Fibroblast of lung (primary cell): ENCODE data around the gene RHBG. TPM values are rescaled to one million over a fixed set of nuclear protein-coding genes. Genes with fewer than 3 reads are reported as not detected.

Source experiments
- DNase-seq, 2 donors: peaks; one replicate each; pipeline versions ENCODE4 v3.0.0 to v3.0.0-alpha.2; 2010; ENCODE audit warnings: low read depth in 2 of 2
- H2AFZ ChIP-seq: 2 replicates; pipeline ENCODE4 v1.5.1; 2012; ENCODE audit warnings: low read length, control low read depth, inconsistent platforms
- H3K27ac ChIP-seq: 2 replicates; pipeline ENCODE4 v1.5.1; 2011; ENCODE audit warnings: low read length, control low read depth; ENCODE audit not compliant: insufficient read depth
- H3K27me3 ChIP-seq: 2 replicates; pipeline ENCODE4 v1.5.1; 2011; ENCODE audit warnings: mild to moderate bottlenecking, low read length; ENCODE audit not compliant: control insufficient read depth, insufficient read depth
- H3K36me3 ChIP-seq: 2 replicates; pipeline ENCODE4 v1.5.1; 2011; ENCODE audit warnings: low read length; ENCODE audit not compliant: control insufficient read depth, insufficient read depth
- H3K4me1 ChIP-seq: 2 replicates; pipeline ENCODE4 v1.5.1; 2011; ENCODE audit warnings: low read length; ENCODE audit not compliant: control insufficient read depth, insufficient read depth; ENCODE audit errors: extremely low read depth
- H3K4me2 ChIP-seq: 2 replicates; pipeline ENCODE4 v1.5.1; 2011; ENCODE audit warnings: low read length, control low read depth; ENCODE audit not compliant: insufficient read depth; ENCODE audit errors: extremely low read depth
- H3K4me3 ChIP-seq, 4 experiments: fragments of 200-600 bp in 1 of 4; sonication (generic) in 1 of 4; replicated peaks in 1 of 4; 2 replicates each; pipeline ENCODE4 v1.5.1; 2011 to 2016; ENCODE audit warnings: low read length in 4 of 4, low read depth in 3 of 4, mild to moderate bottlenecking in 3 of 4, control low read depth in 2 of 4, inconsistent platforms in 1 of 4, mixed read lengths in 1 of 4; ENCODE audit not compliant: insufficient read depth in 1 of 4; ENCODE audit errors: control extremely low read depth in 1 of 4
- H3K79me2 ChIP-seq: 2 replicates; pipeline ENCODE4 v1.5.1; 2012; ENCODE audit warnings: mild to moderate bottlenecking, low read length, inconsistent platforms; ENCODE audit not compliant: control insufficient read depth, insufficient read depth
- H3K9ac ChIP-seq: 2 replicates; pipeline ENCODE4 v1.5.1; 2011; ENCODE audit warnings: mild to moderate bottlenecking, low read length, control low read depth; ENCODE audit not compliant: insufficient read depth
- H3K9me3 ChIP-seq: 2 replicates; pipeline ENCODE4 v1.5.1; 2012; ENCODE audit warnings: low read depth, low read length; ENCODE audit not compliant: control insufficient read depth, insufficient read depth
- H4K20me1 ChIP-seq: 2 replicates; pipeline ENCODE4 v1.5.1; 2011; ENCODE audit warnings: low read length; ENCODE audit not compliant: control insufficient read depth, insufficient read depth; ENCODE audit errors: extremely low read depth
- EZH2 ChIP-seq: IDR thresholded peaks from 2 replicates; pipeline ENCODE4 v1.5.1; 2012; ENCODE audit warnings: low read length, control low read depth, mild to moderate bottlenecking; ENCODE audit errors: missing control alignments
- polyA plus RNA-seq, 2 donors: library from polyadenylated mRNA; depleted of rRNA in 1 of 2; stranded (reverse) in 1 of 2; unstranded in 1 of 2; fragments of >200 nt; gene quantifications; 2 replicates each; pipeline ENCODE4 v1.2.1, GENCODE V29; 2011 to 2012; ENCODE audit warnings: missing spikeins in 1 of 2
- total RNA-seq: library from RNA; depleted of rRNA; stranded (reverse); fragments of >200 nt; gene quantifications from 2 replicates; pipeline ENCODE4 v1.2.1, GENCODE V29; 2014
- TF ChIP-seq, protein P1 (sequence below), 2 donors: IDR thresholded peaks in 1 of 2; conservative IDR thresholded peaks in 1 of 2; 1 replicate in 1 of 2; 2 replicates in 1 of 2; pipeline ENCODE4 v1.5.1; 2011 to 2012; ENCODE audit warnings: low read length in 2 of 2, control low read depth in 1 of 2, inconsistent platforms in 1 of 2, low read depth in 1 of 2, mild to moderate bottlenecking in 1 of 2

Gene RHBG
- total and polyA plus RNA-seq, 2 donors (not counting 1 experiment from before 2014, with no cell fraction given), result not detected

GRCh38 chr1:156431769-156432668 is 63.0 kb downstream of the RHBG start:
- no peak for DNase-seq
- peaks cover 81% of the 10 kb centered on the region for H3K27me3 ChIP-seq
- TF ChIP-seq, protein P1, sequence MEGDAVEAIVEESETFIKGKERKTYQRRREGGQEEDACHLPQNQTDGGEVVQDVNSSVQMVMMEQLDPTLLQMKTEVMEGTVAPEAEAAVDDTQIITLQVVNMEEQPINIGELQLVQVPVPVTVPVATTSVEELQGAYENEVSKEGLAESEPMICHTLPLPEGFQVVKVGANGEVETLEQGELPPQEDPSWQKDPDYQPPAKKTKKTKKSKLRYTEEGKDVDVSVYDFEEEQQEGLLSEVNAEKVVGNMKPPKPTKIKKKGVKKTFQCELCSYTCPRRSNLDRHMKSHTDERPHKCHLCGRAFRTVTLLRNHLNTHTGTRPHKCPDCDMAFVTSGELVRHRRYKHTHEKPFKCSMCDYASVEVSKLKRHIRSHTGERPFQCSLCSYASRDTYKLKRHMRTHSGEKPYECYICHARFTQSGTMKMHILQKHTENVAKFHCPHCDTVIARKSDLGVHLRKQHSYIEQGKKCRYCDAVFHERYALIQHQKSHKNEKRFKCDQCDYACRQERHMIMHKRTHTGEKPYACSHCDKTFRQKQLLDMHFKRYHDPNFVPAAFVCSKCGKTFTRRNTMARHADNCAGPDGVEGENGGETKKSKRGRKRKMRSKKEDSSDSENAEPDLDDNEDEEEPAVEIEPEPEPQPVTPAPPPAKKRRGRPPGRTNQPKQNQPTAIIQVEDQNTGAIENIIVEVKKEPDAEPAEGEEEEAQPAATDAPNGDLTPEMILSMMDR (conservative IDR thresholded peaks at IDR 0.05 in 1 of 2, IDR thresholded peaks at IDR 0.05 in 1 of 2; ENCODE audit: low read depth in 1 of 2, low read length in 2 of 2), result no peak
- no peak for TF ChIP-seq EZH2
- H3K9me3 ChIP-seq, result no peaks in the 10 kb centered on the region
- no peak overlapping the region for H3K4me3 ChIP-seq
- no peaks in the 10 kb centered on the region for H3K79me2 ChIP-seq
- no peaks in the 10 kb centered on the region for H3K36me3 ChIP-seq
- H2AFZ ChIP-seq, result no peak overlapping the region
- H3K27ac ChIP-seq, result no peak overlapping the region
- no peak overlapping the region for H3K4me2 ChIP-seq
- H3K9ac ChIP-seq, result no peak overlapping the region
- no peaks in the 10 kb centered on the region for H3K4me1 ChIP-seq
- H4K20me1 ChIP-seq, result no peaks in the 10 kb centered on the region

GRCh38 chr1:156432669-156433018 is 63.6 kb downstream of the RHBG start:
- Histone ChIP-seq H3K9me3 (no peaks in the 10 kb centered on the region), H3K27me3 (peaks cover 84% of the 10 kb centered on the region), H3K9ac (no peak overlapping the region), H4K20me1 (no peaks in the 10 kb centered on the region), H3K36me3 (no peaks in the 10 kb centered on the region), H3K27ac (no peak overlapping the region), H3K4me1 (no peaks in the 10 kb centered on the region), H2AFZ (no peak overlapping the region), H3K79me2 (no peaks in the 10 kb centered on the region), H3K4me2 (no peak overlapping the region), H3K4me3 (no peak overlapping the region)
- TF ChIP-seq, protein P1 (conservative IDR thresholded peaks at IDR 0.05 in 1 of 2, IDR thresholded peaks at IDR 0.05 in 1 of 2; ENCODE audit: low read depth in 1 of 2, low read length in 2 of 2), result no peak
- peak; percentile 52 for TF ChIP-seq EZH2
- no peak for DNase-seq

- Histone ChIP-seq H3K36me3 (no peaks in the 10 kb centered on the region), H3K79me2 (no peaks in the 10 kb centered on the region), H3K9ac (no peak overlapping the region), H3K4me3 (no peak overlapping the region), H3K4me1 (no peaks in the 10 kb centered on the region), H4K20me1 (no peaks in the 10 kb centered on the region), H3K27ac (no peak overlapping the region), H3K27me3 (peaks cover 88% of the 10 kb centered on the region), H3K9me3 (no peaks in the 10 kb centered on the region), H2AFZ (no peak overlapping the region), H3K4me2 (no peak overlapping the region)
- peak; percentile 16 for TF ChIP-seq EZH2
- TF ChIP-seq, protein P1 (conservative IDR thresholded peaks at IDR 0.05 in 1 of 2, IDR thresholded peaks at IDR 0.05 in 1 of 2; ENCODE audit: low read depth in 1 of 2, low read length in 2 of 2), result no peak
- DNase-seq, result no peak
Measured at GRCh38 chr1:156433032-156433431, 64.0 kb downstream of the RHBG start.
